K562 (cell line): ENCODE measurements around the gene ARHGAP22.

ENCODE experiments used
- BRCA1 ChIP-seq, 2 experiments: fragments of 450-650 bp in 1 of 2; sonication (generic) in 1 of 2; formaldehyde crosslinking in 1 of 2; IDR thresholded peaks; 2 replicates each; pipeline versions ENCODE4 v1.5.0 to v1.6.1; 2017 to 2020; ENCODE audit warnings: mild to moderate bottlenecking in 1 of 2, missing genetic modification reagents in 1 of 2
- CREB1 ChIP-seq, 2 experiments: sonication (generic) in 1 of 2; formaldehyde crosslinking in 1 of 2; IDR thresholded peaks; 2 replicates each; pipeline versions ENCODE4 v1.6.1 to v1.8.0; 2012 to 2022; ENCODE audit warnings: inconsistent platforms in 1 of 2, mild to moderate bottlenecking in 1 of 2, missing genetic modification reagents in 1 of 2, moderate library complexity in 1 of 2
- ELF4 ChIP-seq: fragments of 450-650 bp; formaldehyde crosslinking; IDR thresholded peaks from 2 replicates; pipeline ENCODE4 v1.4.0; 2022; ENCODE audit warnings: missing genetic modification characterization
- GATA2 ChIP-seq: sonication (generic); formaldehyde crosslinking; IDR thresholded peaks from 2 replicates; pipeline ENCODE4 v1.4.0; 2020; ENCODE audit warnings: mild to moderate bottlenecking, missing genetic modification reagents
- KLF10 ChIP-seq: fragments of 250-450 bp; sonication (Bioruptor Pico); IDR thresholded peaks from 2 replicates; pipeline ENCODE4 v1.6.1; 2021; ENCODE audit warnings: matching md5 sums
- PATZ1 ChIP-seq: fragments of 250-450 bp; sonication (Bioruptor Pico); IDR thresholded peaks from 2 replicates; pipeline ENCODE4 v1.5.0; 2020; ENCODE audit warnings: mild to moderate bottlenecking, borderline replicate concordance
- POLR2AphosphoS5 ChIP-seq: IDR thresholded peaks from 2 replicates; pipeline ENCODE4 v1.6.1; 2011; ENCODE audit warnings: mild to moderate bottlenecking, low read depth, low read length, moderate library complexity; ENCODE audit not compliant: control insufficient read depth, insufficient read depth
- ZNF584 ChIP-seq: fragments of 200-800 bp; sonication (Bioruptor generic); IDR thresholded peaks from 2 replicates; pipeline ENCODE4 v1.6.1; 2016; ENCODE audit warnings: low read depth, mild to moderate bottlenecking, missing genetic modification characterization, missing compliant biosample characterization
- ZNF76 ChIP-seq: fragments of 250-450 bp; sonication (Bioruptor Pico); IDR thresholded peaks from 2 replicates; pipeline ENCODE4 v1.4.0; 2020; ENCODE audit warnings: mild to moderate bottlenecking, moderate library complexity, borderline replicate concordance

- no peak for TF ChIP-seq ELF4 (CRISPR knock-in tag)
- no peak for TF ChIP-seq BRCA1 (IDR thresholded peaks at IDR 0.05)
- TF ChIP-seq BRCA1 (CRISPR knock-in tag; IDR thresholded peaks at IDR 0.05): no peak
- no peak for TF ChIP-seq KLF10
- TF ChIP-seq CREB1 (IDR thresholded peaks at IDR 0.05): no peak
- TF ChIP-seq CREB1 (CRISPR knock-in tag; IDR thresholded peaks at IDR 0.05): no peak
- TF ChIP-seq GATA2 (CRISPR knock-in tag): no peak
- TF ChIP-seq ZNF76 (CRISPR knock-in tag): no peak
- no peak for TF ChIP-seq POLR2AphosphoS5
- TF ChIP-seq PATZ1 (CRISPR knock-in tag): no peak
- TF ChIP-seq ZNF584 (CRISPR knock-in tag): no peak
Measured at GRCh38 chr10:48512861-48513260, 92.0 kb downstream of the ARHGAP22 start.
